ENCODE data around the gene APCDD1L. TPM values are rescaled to one million over a fixed set of nuclear protein-coding genes. Genes with fewer than 3 reads are reported as not detected.

Gene APCDD1L
- total and polyA plus RNA-seq, 8 donors: 0.16 to 1.8 (median 0.32) TPM

- Histone ChIP-seq H3K9me3 (no peaks in the 10 kb centered on the region), H3K27me3 (no peaks in the 10 kb centered on the region), H3K27ac (no peak overlapping the region), H3K4me1 (no peaks in the 10 kb centered on the region), H3K36me3 (no peaks in the 10 kb centered on the region), H3K4me3 (no peak overlapping the region)
- intact Hi-C loops (cut with DNase I): no loop called here
- TF ChIP-seq CTCF (IDR thresholded peaks at IDR 0.05): no peak
- 64 to 73% methylated on average over 6 of the region's 6 CpGs for WGBS, 2 donors
- ATAC-seq: no peak
- DNase-seq: no peak
- no peak for FAIRE-seq
Measured at GRCh38 chr20:58556961-58557360, 41.8 kb upstream of the APCDD1L start.

- no peaks in the 10 kb centered on the region for H3K36me3 ChIP-seq
- FAIRE-seq (no peak), ATAC-seq (no peak), DNase-seq (no peak)
- 58 to 69% methylated on average over 3 of the region's 3 CpGs for WGBS, 2 donors
- H3K4me1 ChIP-seq: no peaks in the 10 kb centered on the region
- H3K27me3 ChIP-seq: no peaks in the 10 kb centered on the region
- H3K9me3 ChIP-seq: no peaks in the 10 kb centered on the region
- no peak overlapping the region for H3K27ac ChIP-seq
- intact Hi-C loops (cut with DNase I): no loop called here
- no peak for TF ChIP-seq CTCF (IDR thresholded peaks at IDR 0.05)
- no peak overlapping the region for H3K4me3 ChIP-seq
Measured at GRCh38 chr20:58555078-58555765, 40.0 kb upstream of the APCDD1L start.

- ATAC-seq (no peak), FAIRE-seq (no peak), DNase-seq (no peak)
- no peaks in the 10 kb centered on the region for H3K36me3 ChIP-seq
- no peaks in the 10 kb centered on the region for H3K4me1 ChIP-seq
- no peaks in the 10 kb centered on the region for H3K27me3 ChIP-seq
- WGBS, 2 donors: 68 to 85% methylated on average over 3 of the region's 3 CpGs
- intact Hi-C loops (cut with DNase I): no loop called here
- H3K27ac ChIP-seq: no peak overlapping the region
- H3K9me3 ChIP-seq: no peaks in the 10 kb centered on the region
- TF ChIP-seq CTCF (IDR thresholded peaks at IDR 0.05): no peak
- H3K4me3 ChIP-seq: no peak overlapping the region
Measured at GRCh38 chr20:58554541-58554940, 39.3 kb upstream of the APCDD1L start.

- 41 to 52% methylated on average over 9 of the region's 9 CpGs for WGBS, 2 donors
- H3K27me3 ChIP-seq: no peaks in the 10 kb centered on the region
- no peak for ATAC-seq
Measured at GRCh38 chr20:58553841-58554240, 38.6 kb upstream of the APCDD1L start.

More at GRCh38 chr20:58553841-58554240, 38.6 kb upstream of the APCDD1L start:
- DNase-seq (no peak), FAIRE-seq (no peak)
- Histone ChIP-seq H3K4me3 (no peak overlapping the region), H3K36me3 (no peaks in the 10 kb centered on the region), H3K4me1 (no peaks in the 10 kb centered on the region), H3K9me3 (no peaks in the 10 kb centered on the region), H3K27ac (no peak overlapping the region)
- no peak for TF ChIP-seq CTCF (IDR thresholded peaks at IDR 0.05)
- intact Hi-C loops (cut with DNase I): no loop called here
